Large intestine (tissue), 3 donors: ENCODE results near the gene CNTN5. TPM values are rescaled to one million over a fixed set of nuclear protein-coding genes. Genes with fewer than 3 reads are reported as not detected.

Experiments
- DNase-seq, 2 donors: peaks; one replicate each; pipeline versions ENCODE4 v3.0.0 to v3.0.0-alpha.2; 2013
- H3K27ac ChIP-seq: one replicate; pipeline ENCODE4 v1.5.1; 2013; ENCODE audit warnings: low read length
- H3K27me3 ChIP-seq: 2 replicates; pipeline ENCODE4 v1.6.1; 2013; ENCODE audit warnings: low read length; ENCODE audit not compliant: control insufficient read depth, insufficient read depth
- H3K36me3 ChIP-seq: 2 replicates; pipeline ENCODE4 v1.6.1; 2013; ENCODE audit warnings: low read length; ENCODE audit not compliant: control insufficient read depth, insufficient read depth
- H3K4me1 ChIP-seq: one replicate; pipeline ENCODE4 v1.6.1; 2013; ENCODE audit warnings: low read length; ENCODE audit not compliant: control insufficient read depth, insufficient read depth
- H3K4me3 ChIP-seq: one replicate; pipeline ENCODE4 v1.5.1; 2013; ENCODE audit warnings: low read length
- H3K9me3 ChIP-seq: one replicate; pipeline ENCODE4 v1.6.1; 2013; ENCODE audit warnings: mild to moderate bottlenecking, low read depth, low read length, moderate library complexity; ENCODE audit not compliant: control insufficient read depth
- WGBS: methylation state at CpG from one replicate; pipeline ENCODE4 v1.1.5; 2013; ENCODE audit warnings: low lambda C conversion rate; ENCODE audit not compliant: insufficient coverage; 5-methylcytosine and 5-hydroxymethylcytosine counted together
- polyA plus RNA-seq: library from polyadenylated mRNA; unstranded; fragments of 120-200 nt; gene quantifications from one replicate; pipeline ENCODE4 v1.2.1, GENCODE V29; 2013

CNTN5 gene
- polyA plus RNA-seq, 1 donor = 0.70 TPM

GRCh38 chr11:99370549-99371216 lies 349.9 kb downstream of the CNTN5 start:
- no peaks in the 10 kb centered on the region for H3K36me3 ChIP-seq
- no peaks in the 10 kb centered on the region for H3K9me3 ChIP-seq
- no peak overlapping the region for H3K27ac ChIP-seq
- no peaks in the 10 kb centered on the region for H3K27me3 ChIP-seq
- DNase-seq = no peak
- H3K4me3 ChIP-seq = no peak overlapping the region
- WGBS = no CpG with 5 or more reads among the region's 4 CpGs
- H3K4me1 ChIP-seq = no peaks in the 10 kb centered on the region

GRCh38 chr11:99371257-99371656 lies 350.5 kb downstream of the CNTN5 start:
- Histone ChIP-seq H3K9me3 (no peaks in the 10 kb centered on the region), H3K27me3 (no peaks in the 10 kb centered on the region), H3K27ac (no peak overlapping the region), H3K36me3 (no peaks in the 10 kb centered on the region), H3K4me1 (no peaks in the 10 kb centered on the region), H3K4me3 (no peak overlapping the region)
- 82% methylated on average over 1 of the region's 1 CpG for WGBS
- DNase-seq = no peak

- Histone ChIP-seq H3K36me3 (no peaks in the 10 kb centered on the region), H3K4me1 (no peaks in the 10 kb centered on the region), H3K27ac (no peak overlapping the region), H3K27me3 (no peaks in the 10 kb centered on the region), H3K4me3 (no peak overlapping the region), H3K9me3 (no peaks in the 10 kb centered on the region)
- WGBS = 67% methylated on average over 1 of the region's 2 CpGs
- no peak for DNase-seq
These were observed 355.7 kb downstream of the CNTN5 start for GRCh38 chr11:99376463-99376862.

- Histone ChIP-seq H3K27me3 (no peaks in the 10 kb centered on the region), H3K36me3 (no peaks in the 10 kb centered on the region), H3K4me3 (no peak overlapping the region), H3K4me1 (no peaks in the 10 kb centered on the region), H3K27ac (no peak overlapping the region), H3K9me3 (no peaks in the 10 kb centered on the region)
- WGBS = 100% methylated on average over 1 of the region's 4 CpGs
- DNase-seq = no peak
These were observed 363.0 kb downstream of the CNTN5 start for GRCh38 chr11:99383648-99384245.

GRCh38 chr11:99391245-99391644 lies 370.5 kb downstream of the CNTN5 start:
- no peak overlapping the region for H3K4me3 ChIP-seq
- no peaks in the 10 kb centered on the region for H3K36me3 ChIP-seq
- no peaks in the 10 kb centered on the region for H3K4me1 ChIP-seq
- H3K27ac ChIP-seq = no peak overlapping the region
- no peaks in the 10 kb centered on the region for H3K9me3 ChIP-seq
- 95% methylated on average over 3 of the region's 4 CpGs for WGBS
- no peak for DNase-seq
- H3K27me3 ChIP-seq = no peaks in the 10 kb centered on the region

- WGBS = no CpG with 5 or more reads among the region's 2 CpGs
- Histone ChIP-seq H3K4me1 (no peaks in the 10 kb centered on the region), H3K27me3 (no peaks in the 10 kb centered on the region), H3K27ac (no peak overlapping the region), H3K9me3 (no peaks in the 10 kb centered on the region), H3K4me3 (no peak overlapping the region), H3K36me3 (no peaks in the 10 kb centered on the region)
- no peak for DNase-seq
These were observed 385.6 kb downstream of the CNTN5 start for GRCh38 chr11:99406345-99406744.

- WGBS = no CpG with 5 or more reads among the region's 3 CpGs
These were observed 389.9 kb downstream of the CNTN5 start for GRCh38 chr11:99410636-99411035.

GRCh38 chr11:99418927-99419720 lies 398.4 kb downstream of the CNTN5 start:
- DNase-seq = no peak
- WGBS = 20% methylated on average over 1 of the region's 1 CpG

More at GRCh38 chr11:99410636-99411035, 389.9 kb downstream of the CNTN5 start:
- Histone ChIP-seq H3K27me3 (no peaks in the 10 kb centered on the region), H3K4me3 (no peak overlapping the region), H3K36me3 (no peaks in the 10 kb centered on the region), H3K9me3 (no peaks in the 10 kb centered on the region), H3K27ac (no peak overlapping the region), H3K4me1 (no peaks in the 10 kb centered on the region)
- DNase-seq = no peak

GRCh38 chr11:99419991-99420390 lies 399.2 kb downstream of the CNTN5 start:
- no peak for DNase-seq
- Histone ChIP-seq H3K27ac (no peak overlapping the region), H3K4me1 (no peaks in the 10 kb centered on the region), H3K27me3 (no peaks in the 10 kb centered on the region), H3K36me3 (no peaks in the 10 kb centered on the region), H3K4me3 (no peak overlapping the region), H3K9me3 (peaks cover 4% of the 10 kb centered on the region)
- WGBS = 30% methylated on average over 1 of the region's 4 CpGs

More at GRCh38 chr11:99418927-99419720, 398.4 kb downstream of the CNTN5 start:
- Histone ChIP-seq H3K27ac (no peak overlapping the region), H3K4me3 (no peak overlapping the region), H3K9me3 (peaks cover under 1% of the 10 kb centered on the region), H3K36me3 (no peaks in the 10 kb centered on the region), H3K4me1 (no peaks in the 10 kb centered on the region), H3K27me3 (no peaks in the 10 kb centered on the region)

GRCh38 chr11:99422581-99423427 lies 402.1 kb downstream of the CNTN5 start:
- peaks cover 4% of the 10 kb centered on the region for H3K9me3 ChIP-seq
- no peaks in the 10 kb centered on the region for H3K27me3 ChIP-seq
- no peaks in the 10 kb centered on the region for H3K4me1 ChIP-seq
- H3K27ac ChIP-seq = no peak overlapping the region
- 33% methylated on average over 7 of the region's 7 CpGs for WGBS
- H3K4me3 ChIP-seq = no peak overlapping the region
- DNase-seq = no peak
- H3K36me3 ChIP-seq = no peaks in the 10 kb centered on the region
